Hematopoietic multipotent progenitor cell treated with erythropoietin and hydrocortisone succinate and interleukin-3 and kit ligand, for 6 days (in vitro differentiated cells): Measurements from ENCODE around the gene MCTP2.

Experiments used
- DNase-seq: peaks from one replicate; pipeline ENCODE4 v3.0.0-alpha.2; 2015

MCTP2 gene, protein sequence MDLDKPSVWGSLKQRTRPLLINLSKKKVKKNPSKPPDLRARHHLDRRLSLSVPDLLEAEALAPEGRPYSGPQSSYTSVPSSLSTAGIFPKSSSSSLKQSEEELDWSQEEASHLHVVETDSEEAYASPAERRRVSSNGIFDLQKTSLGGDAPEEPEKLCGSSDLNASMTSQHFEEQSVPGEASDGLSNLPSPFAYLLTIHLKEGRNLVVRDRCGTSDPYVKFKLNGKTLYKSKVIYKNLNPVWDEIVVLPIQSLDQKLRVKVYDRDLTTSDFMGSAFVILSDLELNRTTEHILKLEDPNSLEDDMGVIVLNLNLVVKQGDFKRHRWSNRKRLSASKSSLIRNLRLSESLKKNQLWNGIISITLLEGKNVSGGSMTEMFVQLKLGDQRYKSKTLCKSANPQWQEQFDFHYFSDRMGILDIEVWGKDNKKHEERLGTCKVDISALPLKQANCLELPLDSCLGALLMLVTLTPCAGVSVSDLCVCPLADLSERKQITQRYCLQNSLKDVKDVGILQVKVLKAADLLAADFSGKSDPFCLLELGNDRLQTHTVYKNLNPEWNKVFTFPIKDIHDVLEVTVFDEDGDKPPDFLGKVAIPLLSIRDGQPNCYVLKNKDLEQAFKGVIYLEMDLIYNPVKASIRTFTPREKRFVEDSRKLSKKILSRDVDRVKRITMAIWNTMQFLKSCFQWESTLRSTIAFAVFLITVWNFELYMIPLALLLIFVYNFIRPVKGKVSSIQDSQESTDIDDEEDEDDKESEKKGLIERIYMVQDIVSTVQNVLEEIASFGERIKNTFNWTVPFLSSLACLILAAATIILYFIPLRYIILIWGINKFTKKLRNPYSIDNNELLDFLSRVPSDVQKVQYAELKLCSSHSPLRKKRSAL

DNA sequence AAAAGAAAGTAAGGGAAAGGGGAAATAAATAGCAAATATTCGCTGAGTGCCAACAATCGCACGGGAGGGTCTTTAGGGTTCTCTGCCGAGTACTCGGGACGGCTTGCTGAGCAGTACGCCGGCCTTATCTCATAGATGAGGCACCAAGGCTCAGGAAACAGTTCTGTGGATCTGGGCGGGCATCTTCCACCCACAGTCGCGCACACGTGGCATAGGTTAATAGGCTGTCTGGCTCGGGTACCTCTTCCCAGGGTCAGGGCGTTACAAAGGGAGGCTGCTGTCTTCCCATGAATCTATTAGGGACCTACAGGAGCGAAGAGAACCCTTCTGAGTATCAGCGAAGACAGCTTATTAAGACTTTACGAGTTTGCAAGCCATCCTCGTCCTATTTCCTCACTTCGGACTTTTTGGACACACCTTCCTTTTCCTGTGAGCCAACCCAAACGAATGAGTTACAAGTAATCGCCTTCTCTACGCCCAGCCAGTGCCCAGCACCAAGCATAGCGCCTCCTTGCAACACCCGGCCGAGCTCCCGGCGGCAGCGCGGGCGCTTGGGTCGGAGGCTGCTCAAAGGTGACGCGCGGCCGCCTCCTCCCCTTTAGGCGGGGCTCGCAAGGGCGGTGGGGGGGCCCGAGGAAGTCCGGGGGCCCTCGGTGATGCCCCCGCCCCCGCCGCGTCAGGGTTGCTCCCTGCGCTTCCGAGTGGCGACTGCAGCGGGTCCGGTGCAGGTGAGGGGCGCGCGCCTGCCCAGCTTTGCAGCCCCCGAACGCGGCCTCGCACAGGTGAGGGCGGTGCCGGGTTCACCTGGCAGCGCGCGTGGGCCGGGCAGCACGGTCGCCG is at the start of gene MCTP2:
MCTP2 (plus strand) TSS at position 679 of the 840 bp plus-strand sequence. CDS start 66,705 bp downstream, outside the sequence.
- peak; percentile 96 for DNase-seq

DNA sequence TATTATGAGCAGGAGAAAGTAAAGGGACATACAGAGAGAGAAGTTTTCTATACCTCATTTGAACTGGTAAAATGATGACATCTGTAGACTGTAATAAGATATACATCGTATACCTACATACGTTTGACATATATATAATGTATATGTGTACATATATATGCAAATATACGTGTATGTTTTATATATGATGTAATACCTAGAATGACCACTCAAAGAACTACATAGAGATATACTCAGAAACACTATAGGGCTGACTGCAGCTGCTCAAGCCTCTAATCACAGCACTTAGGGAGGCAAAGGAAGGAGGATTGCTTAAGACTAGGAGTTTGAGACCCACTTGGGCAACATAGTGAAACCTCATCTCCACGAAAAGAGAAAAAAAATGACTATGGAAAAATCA is 48.5 kb upstream of the MCTP2 start:
- no peak for DNase-seq

DNA sequence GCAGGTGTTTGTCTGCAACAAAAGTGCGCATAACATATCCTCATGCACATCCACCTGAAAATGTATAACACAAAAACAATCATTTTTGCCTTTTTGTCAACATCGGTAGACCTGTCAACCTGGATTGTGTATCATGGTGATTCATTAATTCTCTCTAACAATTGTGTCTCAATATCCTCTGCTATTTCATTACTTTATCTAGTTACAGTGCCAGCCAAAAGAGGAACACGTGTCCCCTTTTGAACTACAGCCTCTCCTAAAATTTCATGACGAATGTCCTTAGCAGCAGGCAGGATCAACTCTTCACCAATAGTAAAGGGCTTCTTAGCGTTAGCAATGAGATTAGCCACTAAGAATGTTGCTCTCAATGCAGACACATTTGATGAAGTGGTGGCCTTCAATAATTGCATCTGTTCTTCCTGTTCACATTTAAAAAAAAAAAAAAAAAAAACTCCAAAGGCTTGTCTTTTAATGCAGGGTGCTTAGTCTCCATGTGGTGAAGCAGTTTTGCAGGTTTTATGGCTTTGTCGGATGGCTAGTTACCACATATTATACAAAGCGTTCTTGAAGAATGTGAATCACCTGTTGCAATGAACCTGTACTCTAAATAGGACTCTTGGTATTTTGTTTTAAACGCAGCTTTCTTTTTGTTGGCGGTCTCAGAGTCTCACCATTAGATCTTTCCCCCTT is 45.7 kb upstream of the MCTP2 start:
- DNase-seq, result no peak

DNA sequence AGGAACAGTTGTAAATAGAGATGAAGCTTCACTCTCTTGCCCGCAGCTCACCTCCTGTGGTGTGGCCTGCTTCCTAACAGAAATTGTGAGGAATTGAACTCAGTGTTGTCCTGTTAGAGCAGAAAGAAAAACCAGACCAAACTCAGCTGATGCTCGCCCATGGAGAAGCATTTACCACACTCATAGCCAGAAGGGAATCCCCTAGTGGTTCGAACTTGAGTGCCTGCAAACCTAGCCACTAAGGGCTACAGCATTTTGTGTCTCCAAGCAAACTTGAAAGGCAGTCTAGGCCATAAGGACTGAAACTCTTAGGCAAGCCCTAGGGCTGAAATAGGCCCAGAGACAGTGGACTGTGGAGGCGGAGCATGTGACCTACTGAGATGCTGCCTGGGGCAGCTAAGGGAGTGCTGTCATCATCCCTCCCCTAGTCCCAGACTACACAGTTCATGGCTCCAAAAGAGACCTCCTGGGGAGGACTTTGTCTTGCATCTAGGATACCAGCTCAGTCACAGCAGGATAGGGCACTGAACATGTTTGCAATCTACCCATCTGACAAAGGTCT is 44.5 kb upstream of the MCTP2 start:
- no peak for DNase-seq

DNA sequence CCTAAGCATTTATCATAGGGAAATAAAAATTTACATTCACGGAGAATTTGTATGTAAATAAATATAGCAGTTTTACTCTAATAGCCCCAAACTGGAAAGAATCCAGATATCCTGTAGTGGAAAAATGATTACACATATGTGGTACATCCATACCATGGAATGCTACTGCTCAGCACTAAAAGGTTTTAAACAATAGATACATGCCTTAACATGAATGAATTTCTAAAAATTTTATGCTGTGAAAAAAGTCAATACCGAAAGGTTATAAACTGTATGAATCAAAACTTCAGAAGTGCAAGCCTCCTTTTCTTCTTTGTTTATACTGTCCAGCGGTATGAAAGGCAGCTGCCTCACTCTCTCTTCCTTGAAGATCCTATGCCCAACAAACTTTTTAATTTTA is 37.5 kb upstream of the MCTP2 start:
- no peak for DNase-seq

DNA sequence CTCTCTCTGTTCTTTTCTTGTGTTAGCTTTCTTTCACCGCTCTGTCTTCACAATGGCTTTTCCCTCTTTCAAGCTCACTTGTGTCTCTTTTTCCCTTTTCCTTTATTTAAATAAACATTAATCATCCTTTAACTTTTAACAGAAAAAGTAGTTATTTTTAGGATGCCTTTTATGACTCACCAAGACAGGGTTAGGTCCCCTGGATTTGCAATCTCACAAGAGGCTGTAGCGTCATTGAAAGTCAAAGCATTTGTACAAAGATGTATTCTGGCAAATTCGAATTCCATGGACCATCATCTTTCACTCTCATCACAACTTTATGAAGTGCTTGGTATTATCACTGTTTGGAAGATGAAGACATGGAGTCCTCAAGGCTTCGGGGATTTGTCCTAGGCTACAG is 34.8 kb upstream of the MCTP2 start:
- DNase-seq, result no peak

DNA sequence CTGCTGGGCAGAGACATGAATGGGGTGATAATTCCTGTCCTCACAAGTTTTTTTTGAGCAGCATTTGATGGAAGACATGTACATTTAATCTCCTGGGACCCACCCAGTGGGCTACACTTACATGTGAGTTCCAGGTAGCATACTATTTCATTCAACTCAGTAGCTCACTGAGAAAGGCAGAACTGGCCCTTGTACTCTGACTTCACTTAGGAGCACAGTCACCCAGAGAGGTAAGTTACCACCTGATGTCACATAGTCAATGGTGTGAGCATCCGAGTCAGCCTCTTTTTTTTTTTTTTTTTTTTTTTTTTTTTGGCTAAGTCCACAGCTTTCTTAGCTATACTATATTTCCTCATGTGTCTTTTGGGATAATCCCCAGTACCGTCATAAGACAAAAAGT is 32.7 kb upstream of the MCTP2 start:
- DNase-seq, result no peak

DNA sequence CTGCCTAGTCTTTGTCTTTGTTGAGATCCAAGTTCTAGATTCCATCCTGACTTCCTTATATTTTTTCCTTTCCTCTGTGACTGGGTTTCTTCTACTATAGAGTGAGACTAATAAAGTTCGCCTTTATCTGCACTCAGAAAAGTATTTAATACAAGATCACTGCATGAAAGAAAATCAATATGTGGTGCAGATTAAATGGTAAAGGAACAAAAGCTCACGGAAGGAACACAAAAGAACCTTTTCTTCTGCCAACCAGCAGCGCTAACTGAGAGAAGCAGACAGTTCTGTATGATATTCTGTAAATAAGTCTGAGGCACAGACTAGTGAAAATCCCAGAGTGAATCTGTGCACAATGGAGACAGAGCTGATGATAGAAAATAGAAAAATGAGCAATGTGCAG is 31.6 kb upstream of the MCTP2 start:
- DNase-seq, result no peak

DNA sequence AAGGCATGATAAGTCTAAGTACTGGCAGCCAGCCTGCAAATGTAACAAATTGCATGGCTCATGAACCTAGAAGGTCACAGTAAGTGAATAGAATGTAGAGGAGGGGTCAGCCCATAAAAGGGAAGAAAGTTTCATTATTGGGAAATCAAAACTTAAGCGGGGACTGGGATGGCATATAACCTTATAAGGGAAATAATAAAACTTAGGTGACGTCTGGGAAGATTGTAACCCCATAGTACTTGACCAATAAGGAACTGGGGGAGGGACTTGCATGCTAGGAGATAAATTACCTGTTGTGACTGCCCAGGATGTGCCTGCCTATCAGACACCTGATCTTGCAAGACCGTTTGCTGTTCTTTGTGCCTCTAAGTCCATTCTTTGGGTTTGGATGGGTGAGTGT is 28.1 kb upstream of the MCTP2 start:
- no peak for DNase-seq

DNA sequence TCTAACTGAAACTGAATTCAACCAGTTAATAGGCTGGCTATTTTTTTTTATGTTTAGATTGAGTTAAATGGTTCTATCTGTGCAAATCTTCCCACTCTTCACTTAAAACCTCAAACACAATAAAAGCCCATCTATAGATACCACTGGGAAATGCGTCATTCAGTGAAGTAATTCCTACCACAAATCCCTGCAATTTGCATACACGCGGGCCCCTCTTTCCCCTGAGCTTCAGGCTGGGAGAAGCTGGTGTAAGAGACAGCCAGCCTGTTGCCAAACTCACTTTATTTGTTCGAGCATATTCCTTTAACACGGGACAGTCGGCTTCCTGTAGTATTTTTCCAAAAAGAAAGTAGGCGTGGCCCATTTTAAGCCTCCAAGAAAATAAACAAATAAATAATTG is 26.0 kb upstream of the MCTP2 start:
- peak; percentile 39 for DNase-seq

DNA sequence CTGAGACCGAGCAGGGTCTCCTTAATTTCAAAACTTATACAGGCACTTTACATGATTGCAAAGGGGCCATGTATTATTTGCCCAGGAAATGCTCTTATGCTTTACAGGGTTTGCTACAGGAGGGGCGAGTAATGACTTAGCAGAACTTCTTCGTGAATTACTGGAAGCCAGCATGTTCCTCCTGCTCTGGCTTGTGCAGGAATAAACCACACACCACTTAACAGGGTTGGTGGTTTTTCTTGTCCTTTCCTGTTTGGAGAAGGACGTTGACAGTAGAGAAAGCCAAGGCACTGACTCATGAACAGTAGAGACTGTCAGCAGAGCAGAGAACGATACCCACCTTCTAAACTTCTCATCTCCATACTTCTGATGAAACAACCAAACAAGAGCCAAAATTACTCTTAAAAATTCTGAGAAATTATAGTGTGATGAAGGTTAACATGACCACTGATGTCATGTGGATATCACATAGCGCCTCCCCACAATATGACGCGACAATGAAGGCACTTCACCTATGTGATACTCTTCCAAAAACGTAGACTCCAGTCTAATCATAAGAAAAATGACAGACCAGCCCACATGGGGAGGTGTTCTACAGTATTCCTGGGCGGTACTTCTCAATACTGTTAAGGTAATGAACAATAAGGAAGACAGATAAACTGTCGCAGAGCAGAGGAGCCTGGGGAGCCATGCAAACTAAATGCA is 24.7 kb upstream of the MCTP2 start:
- peak; percentile 86 for DNase-seq

DNA sequence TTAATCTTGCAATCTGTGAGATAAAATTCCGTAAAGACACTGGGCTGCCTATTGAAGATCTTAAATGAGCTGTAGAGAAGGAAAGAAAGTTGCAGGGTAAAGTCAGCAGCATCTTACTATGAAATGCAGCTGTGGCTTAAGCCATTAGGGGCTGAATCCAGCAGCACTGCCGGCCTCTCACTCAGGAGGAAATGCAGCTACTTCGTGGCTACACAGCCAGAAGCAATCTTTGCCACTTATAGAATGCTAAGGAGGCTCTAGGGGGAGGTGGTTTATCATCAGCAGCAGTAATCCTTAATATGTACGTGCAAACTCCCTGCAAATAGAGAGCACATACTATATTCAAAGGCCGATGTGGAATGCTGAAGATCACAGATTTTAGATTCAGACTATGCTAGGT is 19.1 kb upstream of the MCTP2 start:
- DNase-seq, result no peak

DNA sequence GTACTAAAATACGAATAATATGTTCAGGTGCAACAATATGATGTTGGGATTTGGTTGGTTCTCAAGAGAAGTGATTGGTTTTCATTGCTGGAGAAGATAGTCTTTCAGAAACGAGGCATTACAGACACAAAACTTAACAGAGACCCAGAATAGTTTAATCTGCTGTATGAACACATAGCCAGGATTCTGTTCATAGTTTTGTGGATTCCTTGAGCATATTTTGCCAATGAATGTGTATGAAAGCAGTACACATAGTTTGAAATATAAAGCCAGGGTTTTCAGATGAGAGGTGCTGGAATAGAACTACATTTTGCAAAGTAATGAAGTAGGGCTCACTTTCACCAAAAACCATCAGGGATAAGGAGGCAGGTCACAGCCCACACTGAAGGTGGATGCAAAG is 5.7 kb upstream of the MCTP2 start:
- no peak for DNase-seq

DNA sequence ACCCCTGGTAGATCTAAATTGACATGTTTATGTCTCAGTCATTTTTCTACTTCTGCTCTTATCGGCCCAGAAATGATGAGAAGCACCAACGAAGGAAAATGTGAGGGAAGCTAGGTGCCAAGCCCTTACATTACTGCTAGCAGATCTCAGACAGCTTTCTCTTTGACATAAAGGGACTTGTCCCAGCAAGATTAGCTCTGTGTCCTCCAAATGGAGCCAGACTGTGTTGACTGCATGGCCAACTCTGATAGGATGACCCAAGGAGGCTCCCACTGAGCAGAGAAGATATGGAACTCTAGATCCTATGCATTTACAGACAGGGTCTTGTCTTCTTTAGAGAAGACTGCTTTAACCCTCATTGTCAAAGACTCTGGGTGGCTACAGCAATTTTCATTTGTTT is 2.8 kb upstream of the MCTP2 start:
- peak; percentile 77 for DNase-seq

DNA sequence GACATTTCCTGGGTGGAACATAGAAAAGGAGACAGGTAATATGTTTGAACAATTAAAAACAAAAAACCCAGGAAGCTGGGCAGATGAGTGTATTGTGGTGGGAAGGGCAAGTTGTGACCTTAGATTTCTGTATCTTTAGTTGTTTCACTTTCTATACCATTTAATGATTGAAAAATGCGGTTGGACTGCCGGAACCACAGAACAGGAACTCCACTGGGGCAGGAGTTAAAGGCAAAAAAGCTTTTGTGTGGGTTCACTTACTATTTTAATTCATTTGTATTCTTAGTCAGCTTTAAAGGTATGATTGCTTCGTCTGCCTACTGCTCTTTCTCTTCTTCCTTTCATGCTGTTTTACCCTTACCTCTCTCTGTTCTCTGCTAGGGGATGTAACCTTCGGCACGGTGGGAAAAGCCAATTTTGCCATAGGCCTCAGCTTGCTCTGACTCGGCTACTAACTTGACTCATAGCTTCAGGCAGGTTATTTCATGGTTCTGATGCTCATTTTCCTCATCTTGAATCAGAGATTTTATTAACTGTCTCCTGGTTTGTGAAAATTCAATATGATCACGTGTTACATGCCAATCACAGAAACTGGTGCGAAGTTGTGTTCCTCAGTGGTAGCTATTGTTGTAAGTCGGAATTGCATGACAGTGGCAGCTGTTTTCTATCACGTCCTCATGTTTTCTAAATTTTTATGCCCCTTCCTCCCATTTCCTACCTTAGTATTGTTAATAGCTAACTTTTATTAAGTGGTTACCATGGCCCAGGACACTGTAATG is 1.6 kb upstream of the MCTP2 start:
- peak; percentile 61 for DNase-seq

DNA sequence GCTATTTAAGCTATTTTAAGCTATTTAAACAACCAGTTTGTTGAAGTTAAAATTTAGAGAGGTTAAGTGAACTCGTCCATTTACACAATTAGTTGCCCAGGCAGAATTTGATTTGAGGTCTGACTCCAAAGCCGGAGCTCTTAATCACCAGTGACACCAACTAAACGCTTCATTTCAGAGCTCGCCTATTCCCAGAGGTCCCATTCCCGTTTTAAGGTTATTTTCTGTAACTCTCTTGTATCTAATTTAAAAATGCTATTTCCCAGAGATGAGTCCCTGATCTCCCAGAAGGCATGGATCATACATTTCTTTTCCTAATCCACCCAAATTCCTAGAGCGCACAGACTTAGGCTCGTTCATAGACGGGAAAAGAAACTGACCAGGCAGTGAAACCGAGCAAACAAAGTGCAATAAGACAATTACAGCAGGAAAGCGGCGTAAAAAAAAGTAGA is 904 bp upstream of the MCTP2 start:
- DNase-seq, result peak; percentile 31

DNA sequence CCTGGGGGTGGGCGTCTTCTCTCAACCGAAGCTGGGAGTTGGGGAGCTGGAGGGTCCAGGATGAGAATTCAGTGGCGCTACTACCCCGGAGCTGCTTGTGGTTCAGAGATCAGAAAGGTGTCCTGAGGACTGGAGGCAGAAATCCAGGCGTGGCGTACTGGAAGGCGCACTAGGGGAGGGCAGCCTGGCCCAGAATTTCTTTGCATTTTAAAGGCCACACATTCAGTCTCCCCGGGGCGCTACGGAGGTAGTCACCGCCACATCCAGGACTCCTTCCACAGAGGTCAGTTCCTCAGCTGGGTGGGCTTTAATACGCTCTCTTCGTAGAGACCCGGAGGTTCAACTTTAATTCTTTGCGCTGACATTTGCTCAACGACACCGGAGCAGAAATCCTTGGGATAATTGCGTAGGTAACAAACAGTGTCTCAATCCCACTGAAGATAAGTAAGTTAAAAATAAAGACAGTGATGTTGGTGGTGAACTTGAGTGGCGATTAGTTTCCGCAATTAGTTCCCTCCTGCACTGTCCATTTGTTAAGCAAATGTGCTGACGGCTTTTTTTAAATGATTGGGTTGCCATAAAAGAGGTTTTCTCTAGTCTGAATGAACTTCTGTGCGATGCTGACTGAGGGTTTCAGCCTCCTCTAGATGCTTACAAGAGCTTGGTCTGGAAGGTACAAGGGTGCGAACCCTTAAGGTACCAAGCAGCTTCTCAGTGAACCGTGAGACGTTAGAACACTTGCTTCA is 535 bp downstream of the MCTP2 start:
- DNase-seq, result peak; percentile 68

DNA sequence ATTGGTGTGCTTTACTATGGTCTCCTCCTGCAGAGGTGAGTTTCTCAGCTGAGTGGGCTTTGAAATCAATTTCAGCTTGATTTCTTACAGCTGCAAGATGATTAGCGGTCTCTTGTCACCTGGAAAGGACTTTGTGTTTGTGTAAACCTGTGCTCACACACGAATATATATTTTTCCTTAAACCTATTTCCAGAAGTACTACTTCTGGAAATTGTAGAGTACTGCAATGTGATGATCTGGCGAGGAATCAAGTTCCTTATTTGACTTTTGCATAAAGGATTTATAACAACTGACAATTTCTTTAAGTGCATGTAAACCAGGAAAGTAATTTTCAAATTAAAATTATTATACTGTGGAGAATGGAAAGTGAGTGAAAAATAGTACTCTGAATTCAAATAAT is 2.1 kb downstream of the MCTP2 start:
- no peak for DNase-seq

DNA sequence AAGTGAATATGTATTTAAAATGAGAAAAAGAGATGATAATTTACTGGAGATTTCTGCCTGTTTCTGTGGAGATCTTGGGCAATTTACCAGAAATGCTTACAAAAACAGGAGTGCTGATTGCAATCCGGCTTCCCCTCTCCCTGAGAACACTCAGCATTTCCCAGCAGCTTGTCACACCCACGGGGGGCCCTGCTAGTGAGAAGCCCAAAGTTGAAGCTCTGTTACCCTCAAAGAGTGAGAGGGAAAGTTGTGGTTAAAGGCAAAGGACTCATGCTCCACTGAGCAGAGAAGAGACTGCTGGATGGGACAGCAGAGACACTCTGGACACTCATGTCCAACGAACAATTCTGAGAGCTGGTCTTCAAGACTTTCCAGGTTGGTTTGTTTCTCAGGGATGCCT is 2.9 kb downstream of the MCTP2 start:
- DNase-seq, result peak; percentile 58

DNA sequence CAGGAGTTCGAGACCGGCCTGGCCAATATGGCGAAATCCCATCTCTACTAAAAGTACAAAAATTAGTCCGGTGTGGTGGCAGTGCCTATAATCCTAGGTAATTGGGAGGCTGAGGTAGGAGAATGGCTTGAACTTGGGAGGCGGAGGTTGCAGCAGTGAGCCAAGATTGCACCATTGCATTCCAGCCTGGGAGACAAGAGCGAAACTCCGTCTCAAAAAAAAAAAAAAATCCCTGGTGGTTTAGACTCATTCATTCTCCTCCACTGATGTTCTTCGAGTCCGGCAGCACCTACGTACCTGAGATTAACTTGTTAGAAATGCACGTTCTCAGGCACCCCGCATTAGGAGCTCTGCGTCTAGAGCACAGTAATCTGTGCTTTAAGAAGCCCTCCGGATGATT is 3.7 kb downstream of the MCTP2 start:
- DNase-seq, result no peak
